Type B pancreatic cell (in vitro differentiated cells): Measurements from ENCODE around the gene HERC3. TPM values are rescaled to one million over a fixed set of nuclear protein-coding genes. Genes with fewer than 3 reads are reported as not detected.

ENCODE experiments used
- DNase-seq: peaks from one replicate; pipeline ENCODE4 v3.0.0; 2021; ENCODE audit warnings: mixed read lengths; ENCODE audit not compliant: unreplicated experiment; ENCODE audit errors: extremely low spot score
- H3K27ac Mint-ChIP-seq: 2 replicates; pipeline ENCODE4 v1.8.0; 2021; ENCODE audit warnings: mild to moderate bottlenecking, mixed read lengths
- H3K27me3 Mint-ChIP-seq: 2 replicates; pipeline ENCODE4 v1.8.0; 2021; ENCODE audit warnings: mixed read lengths
- H3K36me3 Mint-ChIP-seq: 2 replicates; pipeline ENCODE4 v1.8.0; 2021; ENCODE audit warnings: mixed read lengths
- H3K4me1 Mint-ChIP-seq: one replicate; pipeline ENCODE4 v1.8.0; 2021; ENCODE audit warnings: mixed read lengths; ENCODE audit not compliant: unreplicated experiment
- H3K4me3 Mint-ChIP-seq: 2 replicates; pipeline ENCODE4 v1.8.0; 2021; ENCODE audit warnings: mild to moderate bottlenecking, mixed read lengths
- H3K9me3 Mint-ChIP-seq: 2 replicates; pipeline ENCODE4 v1.8.0; 2021; ENCODE audit warnings: mixed read lengths
- CTCF ChIP-seq: fragments of 200-600 bp; sonication (generic); conservative IDR thresholded peaks from 2 replicates; pipeline ENCODE4 v1.5.0; 2021; ENCODE audit warnings: antibody characterized with exemption, mild to moderate bottlenecking
- total RNA-seq: library from RNA; stranded (reverse); gene quantifications from 2 replicates; pipeline ENCODE4 v1.2.1, GENCODE V29; 2021; ENCODE audit warnings: low replicate concordance

The HERC3 gene
- total RNA-seq, 1 donor from 2014 or later, result 14.1 TPM

GRCh38 chr4:88756149-88756548 lies 163.9 kb downstream of the HERC3 start:
- Mint-ChIP-seq H3K4me1 (peaks cover 37% of the 10 kb centered on the region), H3K27ac (peak overlapping the region; percentile 37), H3K9me3 (no peaks in the 10 kb centered on the region), H3K4me3 (no peak overlapping the region), H3K36me3 (no peaks in the 10 kb centered on the region), H3K27me3 (no peaks in the 10 kb centered on the region)
- DNase-seq, result no peak
- TF ChIP-seq CTCF, result no peak

- DNase-seq, result no peak
- H3K4me1 Mint-ChIP-seq, result peaks cover 41% of the 10 kb centered on the region
- no peak overlapping the region for H3K27ac Mint-ChIP-seq
- H3K9me3 Mint-ChIP-seq, result no peaks in the 10 kb centered on the region
- H3K27me3 Mint-ChIP-seq, result no peaks in the 10 kb centered on the region
- H3K4me3 Mint-ChIP-seq, result no peak overlapping the region
- no peaks in the 10 kb centered on the region for H3K36me3 Mint-ChIP-seq
- TF ChIP-seq CTCF, result no peak
Observed at GRCh38 chr4:88757067-88757466, 164.8 kb downstream of the HERC3 start.

- H3K27ac Mint-ChIP-seq, result peak overlapping the region; percentile 46
- no peak for DNase-seq
- peaks cover 41% of the 10 kb centered on the region for H3K4me1 Mint-ChIP-seq
- no peaks in the 10 kb centered on the region for H3K27me3 Mint-ChIP-seq
- no peaks in the 10 kb centered on the region for H3K36me3 Mint-ChIP-seq
- H3K4me3 Mint-ChIP-seq, result peak overlapping the region; percentile 68
- TF ChIP-seq CTCF, result no peak
- no peaks in the 10 kb centered on the region for H3K9me3 Mint-ChIP-seq
Observed at GRCh38 chr4:88757776-88758175, 165.5 kb downstream of the HERC3 start.

Other genes starting within 250 kb of the HERC3 start
- 13.1 and 30.8 TPM in 2 replicates for gene HERC6, start 213.6 kb upstream of the HERC3 start, total RNA-seq
- 1.4 and 1.6 TPM in 2 replicates for gene HERC5, start 135.4 kb upstream of the HERC3 start, total RNA-seq
- gene PYURF, start 68.7 kb upstream of the HERC3 start, total RNA-seq, result 58.6 and 63.7 TPM in 2 replicates
- gene NAP1L5, start 105.3 kb downstream of the HERC3 start, total RNA-seq, result 3.7 and 5.2 TPM in 2 replicates